ENCODE data around the gene RPL13A. TPM values are rescaled to one million over a fixed set of nuclear protein-coding genes. Genes with fewer than 3 reads are reported as not detected.
A peak's percentile ranks its signal among the peaks of the same experiment; 100 is the strongest.
"Not testable (repeated sequence)": the region's sequence is repeated elsewhere in the genome, so short reads cannot be mapped to it uniquely, and the experiment has no call there.

The RPL13A gene
- total and polyA plus RNA-seq, 5 donors = 1,392 to 1,753 (median 1,406) TPM

DNA sequence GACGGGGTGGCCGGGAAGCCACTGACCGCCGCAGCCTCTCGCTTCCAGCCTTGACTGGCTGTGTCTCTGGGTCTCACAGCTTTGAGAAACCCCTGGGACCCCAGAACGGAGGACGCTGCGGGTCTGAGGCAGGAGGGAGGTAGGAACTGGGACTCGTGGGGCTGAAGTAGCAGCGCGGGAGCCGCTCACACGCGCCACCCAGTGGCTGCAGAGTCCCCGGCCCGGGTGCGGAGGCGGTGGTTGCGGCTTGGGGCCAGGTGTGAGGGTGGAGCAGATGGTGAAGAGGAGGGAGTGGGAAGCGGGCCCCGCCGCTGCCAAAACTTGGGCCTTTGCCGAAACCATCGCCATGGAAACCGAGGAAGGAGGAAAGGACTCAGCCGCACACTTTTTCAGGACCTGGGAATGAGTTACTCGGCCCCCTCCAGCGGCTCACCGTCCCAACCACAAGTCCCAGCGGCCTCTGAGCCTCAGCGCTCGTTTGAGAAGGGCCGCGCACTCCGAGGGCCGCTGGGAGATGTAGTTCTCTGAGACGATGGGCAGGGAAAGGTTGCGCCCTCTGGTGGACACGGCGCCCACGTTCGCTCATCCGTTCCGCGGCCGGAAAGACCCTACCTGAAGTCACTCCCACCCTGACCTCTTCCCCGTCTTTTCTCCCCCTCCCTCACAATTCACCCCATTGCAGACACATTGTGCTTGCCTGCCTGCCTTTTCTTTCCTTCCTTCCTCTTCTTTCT, 43.9 kb upstream of the RPL13A start:
- intact Hi-C loops (cut with DNase I) = loop anchor here (1.0 to 10.0 kb wide), 4 partner anchors 51 to 179 kb away; partner anchors contain the start of genes DKKL1 (in 1 of the 4) and TEAD2 (in 1 of the 4)
- whole genome bisulfite sequencing = 0% methylated on average over 47 of the region's 47 CpGs
- ATAC-seq = peak; percentile 92
- Histone ChIP-seq H3K4me3 (ENCODE audit: low read length) (peak overlapping the region; percentile 64), H3K27ac (ENCODE audit: low read length) (peak overlapping the region; percentile 55), H3K27me3 (ENCODE audit: control insufficient read depth, insufficient read depth) (no peaks in the 10 kb centered on the region), H3K4me1 (ENCODE audit: control insufficient read depth, insufficient read depth, low read length) (no peaks in the 10 kb centered on the region), H3K9me3 (ENCODE audit: control insufficient read depth, low read length) (no peaks in the 10 kb centered on the region)
- DNase-seq = peak; percentile 96 to 99 (median 97)

DNA sequence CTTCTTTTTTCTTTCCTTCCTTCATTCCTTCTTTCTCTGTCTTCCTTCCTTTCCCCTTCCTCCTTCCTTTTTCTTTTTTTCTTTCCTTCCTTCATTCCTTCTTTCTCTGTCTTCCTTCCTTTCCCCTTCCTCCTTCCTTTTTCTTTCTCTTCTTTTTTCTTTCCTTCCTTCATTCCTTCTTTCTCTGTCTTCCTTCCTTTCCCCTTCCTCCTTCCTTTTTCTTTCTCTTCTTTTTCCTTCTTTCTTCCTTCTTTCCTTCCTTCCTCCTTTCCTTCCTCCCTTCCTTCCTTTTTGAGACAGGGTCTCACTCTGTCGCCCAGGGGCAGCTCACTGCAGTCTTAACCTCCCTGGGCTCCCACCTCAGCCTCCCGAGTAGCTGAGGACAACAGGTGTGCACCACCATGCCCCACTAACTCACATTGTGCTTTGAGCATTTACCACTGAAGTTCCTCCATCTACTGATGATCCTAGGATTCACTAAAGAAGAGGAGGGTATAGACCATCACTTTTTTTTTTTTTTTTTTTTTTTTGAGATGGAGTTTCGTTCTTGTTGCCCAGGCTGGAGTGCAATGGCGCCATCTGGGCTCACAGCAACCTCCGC, 43.2 kb upstream of the RPL13A start:
- H3K9me3 ChIP-seq (ENCODE audit: control insufficient read depth, low read length); ATAC-seq; H3K4me1 ChIP-seq (ENCODE audit: control insufficient read depth, insufficient read depth, low read length); H3K27ac ChIP-seq (ENCODE audit: low read length); H3K4me3 ChIP-seq (ENCODE audit: low read length); H3K27me3 ChIP-seq (ENCODE audit: control insufficient read depth, insufficient read depth): not testable (repeated sequence)
- DNase-seq = peak in 2 of 3 donors; percentile 23 to 32
- intact Hi-C loops (cut with DNase I) = loop anchor here (5.0 to 10.0 kb wide), 3 partner anchors 52 to 179 kb away; partner anchors contain the start of genes DKKL1 (in 1 of the 4) and TEAD2 (in 1 of the 4)
- 53% methylated on average over 5 of the region's 5 CpGs for WGBS

DNA sequence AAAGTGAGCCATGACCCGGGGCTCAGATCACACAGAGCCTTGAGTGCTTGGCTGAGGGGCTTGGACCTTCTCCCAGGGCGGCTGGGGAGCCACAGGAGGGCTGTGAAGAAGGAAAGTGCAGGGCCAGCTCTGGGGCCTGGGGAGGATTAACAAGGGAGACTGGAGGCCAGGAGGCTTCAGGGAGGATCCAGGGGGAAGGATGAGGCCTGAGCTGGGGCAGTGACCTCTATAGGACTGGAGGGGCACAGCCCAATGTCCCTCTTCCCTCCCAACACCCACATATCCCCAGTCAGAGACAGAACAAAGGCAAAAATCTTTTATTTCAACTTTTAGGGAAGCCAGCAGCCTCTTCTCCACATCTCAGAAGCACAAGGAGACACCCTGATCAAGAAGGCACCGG, 41.4 kb upstream of the RPL13A start:
- H3K4me1 ChIP-seq (ENCODE audit: control insufficient read depth, insufficient read depth, low read length) = no peaks in the 10 kb centered on the region
- peak in 1 of 3 donors; percentile 14 for DNase-seq
- no peak for ATAC-seq
- no peak overlapping the region for H3K4me3 ChIP-seq (ENCODE audit: low read length)
- no peaks in the 10 kb centered on the region for H3K27me3 ChIP-seq (ENCODE audit: control insufficient read depth, insufficient read depth)
- intact Hi-C loops (cut with DNase I) = loop anchor here in 2 of 4 donors (10.0 kb wide), 2 partner anchors 81 to 181 kb away; partner anchors contain the start of genes DKKL1 (in 1 of the 2) and TEAD2 (in 1 of the 2)
- 84% methylated on average over 3 of the region's 3 CpGs for WGBS
- H3K27ac ChIP-seq (ENCODE audit: low read length) = no peak overlapping the region
- no peaks in the 10 kb centered on the region for H3K9me3 ChIP-seq (ENCODE audit: control insufficient read depth, low read length)

DNA sequence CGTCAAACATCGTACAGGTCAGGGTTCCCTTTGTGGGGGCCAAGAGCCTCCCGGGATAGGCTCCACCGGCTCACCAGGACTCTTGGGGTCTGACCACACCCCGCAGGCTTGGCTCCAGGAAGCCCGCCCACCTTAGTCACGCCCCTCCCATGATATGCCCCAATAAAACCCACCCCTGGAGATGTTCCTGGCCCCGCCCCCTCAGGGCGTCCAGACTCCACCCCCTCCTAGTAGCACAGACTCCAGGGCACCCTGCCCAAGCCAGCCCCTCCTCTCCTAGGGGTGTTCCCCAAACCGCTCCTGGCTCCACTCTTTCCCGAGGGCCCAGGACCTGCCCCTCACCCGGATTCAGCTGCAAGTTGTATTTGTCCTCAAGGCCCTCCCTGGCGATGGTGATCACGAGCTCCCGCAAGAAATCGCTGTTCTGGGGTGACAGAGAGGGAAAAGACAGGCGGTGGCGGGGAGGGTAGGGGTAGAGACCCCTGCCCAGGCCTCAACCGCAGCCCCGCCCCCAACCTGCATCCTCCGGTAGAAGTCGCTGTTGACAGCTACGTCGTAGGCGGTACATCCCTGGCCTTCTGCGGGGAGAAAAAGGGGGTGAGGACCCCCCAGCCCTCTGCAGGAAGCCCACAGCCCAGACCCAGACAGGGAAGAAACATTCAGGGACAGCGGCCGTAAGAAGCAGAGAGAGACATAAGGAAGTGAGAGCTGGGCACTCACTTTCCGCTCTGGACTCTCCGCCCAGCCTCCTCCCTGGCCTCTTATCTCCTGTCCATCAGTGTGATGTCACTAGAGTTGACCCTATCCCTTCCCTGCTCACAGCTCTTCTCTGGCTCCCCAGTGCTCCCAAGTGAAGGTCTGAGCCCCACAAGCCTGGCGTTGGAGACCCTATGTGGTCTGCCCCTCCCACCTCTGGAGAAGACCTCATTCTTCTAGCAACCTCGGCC, 39.6 kb upstream of the RPL13A start:
- no peaks in the 10 kb centered on the region for H3K4me1 ChIP-seq (ENCODE audit: control insufficient read depth, insufficient read depth, low read length)
- H3K27ac ChIP-seq (ENCODE audit: low read length) = no peak overlapping the region
- intact Hi-C loops (cut with DNase I) = loop anchor here in 2 of 4 donors (10.0 kb wide), 2 partner anchors 83 to 183 kb away; partner anchors contain the start of genes DKKL1 (in 1 of the 2) and TEAD2 (in 1 of the 2)
- ATAC-seq (no peak), DNase-seq (peak; percentile 76 to 87 (median 81))
- H3K4me3 ChIP-seq (ENCODE audit: low read length) = no peak overlapping the region
- WGBS = 67% methylated on average over 32 of the region's 32 CpGs
- H3K27me3 ChIP-seq (ENCODE audit: control insufficient read depth, insufficient read depth) = no peaks in the 10 kb centered on the region
- H3K9me3 ChIP-seq (ENCODE audit: control insufficient read depth, low read length) = no peaks in the 10 kb centered on the region

DNA sequence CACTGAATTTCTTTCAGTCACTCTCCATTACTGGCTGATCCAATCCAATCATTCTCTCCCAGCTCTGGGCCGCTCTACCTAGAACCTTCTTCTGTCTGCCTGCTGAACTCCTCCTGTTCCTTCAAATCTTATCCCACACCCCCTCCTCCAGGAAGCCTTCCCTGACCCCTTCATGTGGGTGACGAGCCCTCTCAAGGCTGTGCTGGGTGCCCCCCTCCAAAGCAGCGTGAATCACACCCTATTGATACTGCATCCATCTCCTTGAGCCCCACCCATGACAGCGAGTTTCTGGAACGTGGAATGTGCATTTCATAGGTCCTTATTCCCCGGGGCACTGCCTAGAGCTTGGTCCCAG, 39.0 kb upstream of the RPL13A start:
- Histone ChIP-seq H3K27me3 (ENCODE audit: control insufficient read depth, insufficient read depth) (no peaks in the 10 kb centered on the region), H3K9me3 (ENCODE audit: control insufficient read depth, low read length) (no peaks in the 10 kb centered on the region), H3K27ac (ENCODE audit: low read length) (no peak overlapping the region), H3K4me1 (ENCODE audit: control insufficient read depth, insufficient read depth, low read length) (no peaks in the 10 kb centered on the region), H3K4me3 (ENCODE audit: low read length) (no peak overlapping the region)
- intact Hi-C loops (cut with DNase I) = loop anchor here in 2 of 4 donors (10.0 kb wide), 2 partner anchors 84 to 184 kb away; partner anchors contain the start of genes DKKL1 (in 1 of the 2) and TEAD2 (in 1 of the 2)
- no peak for ATAC-seq
- 92% methylated on average over 6 of the region's 6 CpGs for WGBS
- DNase-seq = no peak

DNA sequence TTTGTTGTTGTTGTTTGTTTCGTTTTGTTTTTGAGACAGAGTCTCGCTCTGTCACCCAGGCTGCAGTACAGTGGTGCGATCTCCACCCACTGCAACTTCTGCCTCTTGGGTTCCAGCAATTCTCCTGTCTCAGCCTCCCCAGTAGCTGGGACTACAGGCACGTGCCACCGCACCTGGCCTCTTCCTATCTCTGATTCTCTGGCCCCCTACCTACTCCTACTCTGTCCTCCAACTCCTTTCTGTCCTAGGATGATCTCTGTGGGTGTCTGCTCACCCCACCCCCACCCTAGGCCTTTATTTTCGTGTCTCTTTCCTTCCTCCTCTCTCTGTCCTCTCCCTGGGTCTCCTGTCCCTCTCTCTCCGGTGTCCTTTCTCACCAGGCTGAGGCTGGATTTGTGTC, 37.0 kb upstream of the RPL13A start:
- peak in 1 of 3 donors; percentile 20 for DNase-seq
- no peak overlapping the region for H3K27ac ChIP-seq (ENCODE audit: low read length)

DNA sequence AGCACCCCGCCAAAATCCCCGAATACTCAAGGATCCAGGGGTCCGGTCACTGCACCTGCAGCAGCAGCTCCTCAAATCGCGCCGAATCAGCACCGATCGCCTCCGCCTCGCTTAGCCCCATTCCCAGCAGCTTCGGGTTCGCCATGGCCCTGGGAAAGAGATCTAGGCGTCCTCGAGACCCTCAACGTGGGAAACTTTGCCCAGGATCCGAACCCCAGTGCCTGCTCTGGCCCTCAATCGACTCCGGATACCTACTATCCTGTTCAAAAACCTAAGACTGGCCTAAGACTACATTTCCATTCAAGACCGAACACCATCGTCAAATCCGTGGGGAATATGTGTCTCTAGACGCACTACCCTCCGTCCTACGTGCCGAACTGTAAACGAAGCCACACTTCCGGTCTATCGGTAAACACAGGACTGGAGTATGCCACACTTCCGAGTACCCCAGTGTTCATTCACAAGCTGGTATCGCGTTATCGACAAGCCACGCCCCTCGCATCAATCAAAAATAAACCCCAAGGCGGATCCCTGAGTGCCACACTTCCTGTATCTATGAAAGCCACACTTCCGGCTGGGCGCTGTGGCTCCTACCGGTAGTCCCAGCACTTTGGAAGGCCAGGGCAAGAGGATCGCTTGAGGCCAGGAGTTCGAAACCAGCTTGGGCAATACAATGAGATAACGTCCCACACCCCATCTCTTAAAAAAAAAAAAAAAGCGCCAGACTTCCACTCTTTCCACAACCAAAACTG, 35.8 kb upstream of the RPL13A start, which contains the start of gene PIH1D1:
PIH1D1 (minus strand) TSS at position 385 of the 752 bp plus-strand sequence; CDS start at position 145, 240 bp downstream.
- H3K27ac ChIP-seq (ENCODE audit: low read length) = peak within 1 kb of the TSS; percentile 98
- DNase-seq = peak; percentile 96 to 99 (median 97)
- peak within 1 kb of the TSS; percentile 78 for H3K4me3 ChIP-seq (ENCODE audit: low read length)
- H3K4me1 ChIP-seq (ENCODE audit: control insufficient read depth, insufficient read depth, low read length) = no peaks in the 10 kb centered on the region
- 1% methylated on average over 42 of the region's 42 CpGs for WGBS
- no peaks in the 10 kb centered on the region for H3K9me3 ChIP-seq (ENCODE audit: control insufficient read depth, low read length)
- H3K27me3 ChIP-seq (ENCODE audit: control insufficient read depth, insufficient read depth) = no peaks in the 10 kb centered on the region
- intact Hi-C loops (cut with DNase I) = no loop called here
- ATAC-seq = peak; percentile 84 to 86

More for the DNA sequence above, 37.0 kb upstream of the RPL13A start:
- Histone ChIP-seq H3K9me3 (ENCODE audit: control insufficient read depth, low read length) (no peaks in the 10 kb centered on the region), H3K4me3 (ENCODE audit: low read length) (no peak overlapping the region), H3K4me1 (ENCODE audit: control insufficient read depth, insufficient read depth, low read length) (no peaks in the 10 kb centered on the region), H3K27me3 (ENCODE audit: control insufficient read depth, insufficient read depth) (no peaks in the 10 kb centered on the region)
- WGBS = 85% methylated on average over 7 of the region's 7 CpGs
- intact Hi-C loops (cut with DNase I) = no loop called here
- no peak for ATAC-seq

DNA sequence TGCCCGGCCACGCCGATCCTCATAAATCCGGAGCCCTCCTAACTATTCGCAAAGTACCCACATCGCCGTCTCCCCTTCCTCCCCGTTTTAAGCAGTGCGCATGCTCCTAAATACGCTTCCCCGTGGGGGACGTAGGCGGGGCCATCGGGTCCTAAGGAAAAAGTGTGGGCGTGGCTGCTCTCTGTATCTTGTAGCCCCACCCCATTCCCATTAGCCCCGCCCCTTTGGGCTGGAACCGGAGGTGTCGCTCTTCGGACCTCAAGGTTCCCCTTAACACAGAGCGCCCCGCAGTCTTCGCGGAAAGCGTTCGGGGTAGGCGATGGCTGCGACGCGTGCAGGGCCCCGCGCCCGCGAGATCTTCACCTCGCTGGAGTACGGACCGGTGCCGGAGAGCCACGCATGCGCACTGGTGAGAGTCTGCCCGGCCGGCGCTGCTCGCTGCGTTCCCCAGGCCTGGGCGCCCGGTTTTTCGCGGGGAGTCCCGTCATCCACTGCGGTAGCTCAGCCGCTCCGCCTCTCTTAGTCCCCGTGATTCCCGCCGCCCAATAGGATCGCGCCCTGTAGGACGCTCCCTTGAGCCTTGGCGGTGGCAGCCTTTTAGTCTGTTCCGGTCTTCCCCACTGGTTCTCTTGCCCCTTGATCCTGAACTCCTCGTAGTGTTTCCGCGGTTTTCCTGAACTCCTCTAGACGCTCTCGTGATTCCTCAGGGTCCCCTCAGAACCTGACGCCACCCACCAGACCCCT, 34.2 kb upstream of the RPL13A start, which contains the start of gene ALDH16A1:
ALDH16A1 (plus strand) TSS at position 213 of the 744 bp plus-strand sequence; CDS start at position 320, 107 bp downstream.
- DNase-seq (peak; percentile 98 to 99 (median 99)), ATAC-seq (peak; percentile 93 to 95)
- under 1% methylated on average over 66 of the region's 66 CpGs for WGBS
- Histone ChIP-seq H3K27ac (ENCODE audit: low read length) (peak within 1 kb of the TSS; percentile 98), H3K4me1 (ENCODE audit: control insufficient read depth, insufficient read depth, low read length) (no peaks in the 10 kb centered on the region), H3K4me3 (ENCODE audit: low read length) (peak within 1 kb of the TSS; percentile 78), H3K9me3 (ENCODE audit: control insufficient read depth, low read length) (no peaks in the 10 kb centered on the region), H3K27me3 (ENCODE audit: control insufficient read depth, insufficient read depth) (no peaks in the 10 kb centered on the region)
- intact Hi-C loops (cut with DNase I) = no loop called here

DNA sequence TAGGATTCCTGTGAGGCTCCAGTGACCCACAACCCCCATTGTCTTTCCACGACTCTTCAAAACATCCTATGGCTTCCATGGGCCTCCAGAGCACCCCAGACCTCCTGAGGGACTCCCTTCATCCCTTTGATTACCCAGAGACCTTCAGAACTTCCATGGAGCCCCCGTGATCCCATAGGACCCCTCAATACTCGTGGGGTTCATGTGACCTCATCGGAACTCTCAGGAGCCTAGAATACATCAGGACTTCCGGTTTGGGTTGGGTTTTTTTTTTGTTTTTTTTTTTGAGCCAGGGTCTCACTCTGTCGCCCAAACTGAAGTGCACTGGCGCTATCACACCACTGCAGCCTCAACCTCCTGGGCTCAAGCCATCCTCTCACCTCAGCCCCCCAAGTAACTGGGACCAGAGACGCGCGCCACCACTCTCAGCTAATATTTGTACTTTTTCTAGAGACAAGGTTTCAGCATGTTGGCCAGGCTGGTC, 33.6 kb upstream of the RPL13A start:
- 36% methylated on average over 10 of the region's 10 CpGs for WGBS
- no peak for ATAC-seq
- peak overlapping the region; percentile 98 for H3K27ac ChIP-seq (ENCODE audit: low read length)
- H3K4me3 ChIP-seq (ENCODE audit: low read length) = peak overlapping the region; percentile 78
- no peaks in the 10 kb centered on the region for H3K27me3 ChIP-seq (ENCODE audit: control insufficient read depth, insufficient read depth)
- H3K4me1 ChIP-seq (ENCODE audit: control insufficient read depth, insufficient read depth, low read length) = no peaks in the 10 kb centered on the region
- intact Hi-C loops (cut with DNase I) = no loop called here
- DNase-seq = peak in 1 of 3 donors; percentile 48
- H3K9me3 ChIP-seq (ENCODE audit: control insufficient read depth, low read length) = no peaks in the 10 kb centered on the region
